ENCODE measurements around the gene PLPPR5.
"Not testable (repeated sequence)": the region's sequence is repeated elsewhere in the genome, so short reads cannot be mapped to it uniquely, and the experiment has no call there.

PLPPR5 gene

GRCh38 chr1:98920441-98921110 is 84.1 kb downstream of the PLPPR5 start:
- DNase-seq (ENCODE audit: extremely low spot score, insufficient read length, low read depth): no peak

GRCh38 chr1:98919652-98920051 is 85.0 kb downstream of the PLPPR5 start:
- no peak for FAIRE-seq

More at GRCh38 chr1:98920441-98921110, 84.1 kb downstream of the PLPPR5 start:
- no peak for FAIRE-seq

DNA sequence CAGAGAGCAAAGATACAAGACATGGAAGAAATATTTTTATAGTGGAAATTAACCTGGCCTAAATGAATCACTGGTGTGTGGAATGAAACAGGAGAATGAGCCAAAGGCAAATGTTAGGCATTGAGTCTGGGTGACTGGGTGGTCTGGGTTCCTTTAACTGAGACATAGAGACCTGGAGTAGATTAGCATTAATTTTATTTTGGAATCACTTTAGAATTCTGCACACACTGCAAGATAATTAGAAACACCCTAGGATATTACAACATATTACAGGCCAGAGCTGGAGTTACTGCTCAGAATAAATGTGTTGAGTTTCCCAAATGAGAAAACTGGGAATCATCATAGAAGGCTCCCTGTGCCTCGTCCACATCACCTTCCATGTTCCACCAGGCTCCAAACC is 85.5 kb downstream of the PLPPR5 start:
- no peak for FAIRE-seq
- DNase-seq (ENCODE audit: extremely low spot score, insufficient read length, low read depth): no peak

More at GRCh38 chr1:98919652-98920051, 85.0 kb downstream of the PLPPR5 start:
- no peak for DNase-seq (ENCODE audit: extremely low spot score, insufficient read length, low read depth)

DNA sequence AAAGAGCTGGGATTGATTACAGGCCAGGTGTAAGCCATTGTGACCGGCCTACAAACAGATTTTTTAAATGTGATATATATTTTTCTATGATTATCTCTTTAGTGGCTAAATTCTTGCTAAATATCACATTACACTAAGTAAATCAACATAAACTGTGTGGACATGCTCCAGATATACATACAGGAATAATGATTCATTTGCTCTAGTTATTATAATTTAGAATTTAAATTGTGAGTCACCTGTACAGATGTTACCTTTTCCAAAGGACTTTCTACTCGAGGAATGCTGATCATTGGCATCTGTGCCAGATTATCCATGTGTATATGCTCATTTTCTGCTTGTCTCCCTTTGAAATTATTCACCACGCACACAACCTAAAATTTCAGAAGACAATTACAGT is 90.1 kb downstream of the PLPPR5 start:
- no peak for DNase-seq (ENCODE audit: extremely low spot score, insufficient read length, low read depth)
- no peak for FAIRE-seq

DNA sequence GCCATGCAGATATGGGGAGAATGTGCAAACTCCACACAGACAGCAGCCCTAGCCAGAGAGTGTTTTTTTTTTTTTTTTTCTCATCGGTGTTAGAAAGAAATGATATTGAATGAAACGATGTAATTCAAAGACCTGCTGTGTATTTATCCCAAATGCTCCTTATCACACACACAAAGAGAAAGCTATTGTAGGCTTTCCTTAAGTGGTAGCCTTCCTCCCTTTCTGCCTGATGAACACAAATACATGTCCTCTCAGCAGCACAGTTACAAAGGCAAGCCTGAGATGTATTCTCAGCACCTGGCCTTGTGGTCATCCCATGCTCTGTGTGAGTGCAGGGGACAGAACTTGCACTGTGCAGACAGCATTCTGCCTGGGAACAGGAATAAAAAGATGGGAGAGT is 93.8 kb downstream of the PLPPR5 start:
- FAIRE-seq: no peak
- no peak for DNase-seq (ENCODE audit: extremely low spot score, insufficient read length, low read depth)

GRCh38 chr1:98908980-98909379 is 95.7 kb downstream of the PLPPR5 start:
- FAIRE-seq: no peak
- no peak for DNase-seq (ENCODE audit: extremely low spot score, insufficient read length, low read depth)

DNA sequence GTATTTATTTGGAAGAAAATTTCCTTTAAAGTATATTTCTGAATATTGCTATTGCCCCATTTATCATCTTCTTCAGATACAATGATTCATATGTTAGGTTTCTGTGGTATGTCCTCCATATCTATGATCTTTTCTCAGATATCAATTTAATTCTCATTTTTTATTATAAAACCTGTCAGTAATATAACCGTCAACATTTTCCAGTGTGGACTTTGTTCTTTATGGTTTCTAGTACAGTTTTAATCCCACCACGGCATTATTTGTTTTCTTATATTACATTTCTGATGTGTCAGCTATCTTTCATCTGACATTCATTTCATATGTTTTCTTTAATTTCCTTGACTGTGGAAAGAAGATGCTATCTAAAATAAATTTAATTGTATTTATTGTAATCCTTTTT is 97.9 kb downstream of the PLPPR5 start:
- DNase-seq (ENCODE audit: extremely low spot score, insufficient read length, low read depth) (no peak), FAIRE-seq (no peak)

DNA sequence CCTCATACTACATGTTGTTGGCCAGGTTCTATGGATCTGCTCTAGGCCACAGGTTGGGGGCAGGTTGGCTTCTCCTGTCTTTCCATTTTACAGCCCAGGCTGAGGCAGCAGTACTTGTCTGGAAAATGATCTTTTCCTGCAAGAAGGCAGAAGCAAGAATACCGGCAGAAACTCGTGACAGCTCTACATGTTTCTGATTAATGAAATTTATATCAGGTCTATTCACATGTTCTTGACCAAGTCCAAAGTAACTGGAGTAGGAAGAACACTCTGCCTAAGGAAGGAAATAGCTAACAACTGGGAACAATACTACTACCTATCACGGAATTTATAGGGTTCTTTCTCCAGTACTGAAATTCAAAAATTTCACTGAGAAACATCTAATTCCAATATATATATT is 98.3 kb downstream of the PLPPR5 start:
- FAIRE-seq (no peak), DNase-seq (ENCODE audit: extremely low spot score, insufficient read length, low read depth) (no peak)

DNA sequence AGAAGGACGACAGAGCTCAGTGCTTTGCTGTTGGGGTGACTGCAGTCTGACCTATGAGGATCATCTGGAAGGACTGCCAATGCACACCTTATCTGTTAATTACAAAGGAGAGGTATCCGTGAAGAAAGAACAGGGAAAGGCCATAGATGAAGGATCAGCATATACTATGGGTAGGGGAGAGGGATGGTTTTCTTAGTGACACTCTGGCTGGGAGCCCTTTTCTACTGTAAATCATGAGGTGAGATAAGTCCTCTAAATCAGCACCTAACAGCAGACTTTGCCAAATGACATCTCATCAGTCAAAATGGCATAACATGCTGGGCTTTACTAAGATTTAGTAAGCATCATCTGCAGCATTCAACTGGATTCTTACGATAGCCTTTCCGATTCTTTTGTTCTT is 100.0 kb downstream of the PLPPR5 start:
- DNase-seq (ENCODE audit: extremely low spot score, insufficient read length, low read depth) (no peak), FAIRE-seq (no peak)

DNA sequence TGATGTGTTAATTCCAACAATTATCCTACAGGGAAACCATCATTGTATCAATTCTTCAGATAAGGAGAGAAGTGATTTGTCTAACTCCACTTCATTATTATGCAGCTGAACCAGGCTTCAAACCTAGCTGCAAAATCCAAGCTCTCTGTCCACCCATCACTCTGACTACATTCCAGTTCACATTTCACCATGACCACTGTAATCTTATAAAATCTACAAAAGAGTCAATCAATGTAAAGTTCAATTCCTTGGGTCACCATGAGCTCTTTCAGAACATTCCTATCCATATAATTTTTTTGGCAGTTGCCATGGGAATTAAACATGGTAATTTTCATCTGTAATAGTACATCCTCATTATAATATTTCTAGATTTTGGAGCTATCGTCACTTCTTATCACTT is 100.9 kb downstream of the PLPPR5 start:
- FAIRE-seq (no peak), DNase-seq (ENCODE audit: extremely low spot score, insufficient read length, low read depth) (no peak)

DNA sequence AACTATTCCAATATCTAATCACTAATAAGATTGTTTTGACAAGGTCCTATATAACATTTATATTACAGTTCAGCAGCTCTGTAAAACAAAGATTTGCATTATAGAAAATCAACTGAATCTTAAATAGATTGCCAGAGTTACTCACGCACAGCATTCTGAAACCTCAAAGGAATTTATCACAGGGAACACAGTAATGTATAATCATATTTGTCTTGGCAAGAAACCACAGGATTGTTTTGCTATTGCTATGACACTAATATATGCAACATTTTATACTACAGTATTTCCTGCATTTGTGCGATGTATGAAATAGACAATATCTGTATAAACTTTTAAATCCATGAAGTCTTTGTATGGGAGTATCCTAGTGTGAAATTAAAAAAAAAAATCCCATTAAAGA is 101.4 kb downstream of the PLPPR5 start:
- no peak for DNase-seq (ENCODE audit: extremely low spot score, insufficient read length, low read depth)
- no peak for FAIRE-seq

- DNase-seq (ENCODE audit: extremely low spot score, insufficient read length, low read depth) (no peak), FAIRE-seq (no peak)
Measured at GRCh38 chr1:98898940-98899339, 105.7 kb downstream of the PLPPR5 start.

GRCh38 chr1:98897479-98897878 is 107.2 kb downstream of the PLPPR5 start:
- no peak for FAIRE-seq
- no peak for DNase-seq (ENCODE audit: extremely low spot score, insufficient read length, low read depth)

GRCh38 chr1:98896711-98897445 is 107.8 kb downstream of the PLPPR5 start:
- FAIRE-seq: no peak

DNA sequence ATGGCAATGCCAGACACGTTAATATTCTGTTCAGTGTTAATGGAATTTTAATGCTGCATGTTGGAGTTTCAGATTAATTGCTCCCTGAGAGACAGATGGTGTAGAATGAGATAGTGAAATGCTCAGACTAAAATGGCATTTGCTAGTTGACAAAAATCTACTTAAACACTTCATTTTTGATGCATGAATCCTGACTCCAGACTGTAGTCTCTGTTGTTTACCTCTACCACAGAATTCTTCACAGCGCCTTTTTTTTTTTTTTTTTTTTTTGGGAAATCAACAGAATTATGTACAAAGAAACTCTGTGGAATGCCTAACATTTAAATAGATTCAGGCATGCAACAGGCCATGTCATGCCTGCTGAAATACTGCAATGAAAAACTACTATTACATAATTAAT is 111.3 kb downstream of the PLPPR5 start:
- no peak for DNase-seq (ENCODE audit: extremely low spot score, insufficient read length, low read depth)
- no peak for FAIRE-seq

More at GRCh38 chr1:98896711-98897445, 107.8 kb downstream of the PLPPR5 start:
- DNase-seq (ENCODE audit: extremely low spot score, insufficient read length, low read depth): no peak

GRCh38 chr1:98888869-98889268 is 115.8 kb downstream of the PLPPR5 start:
- DNase-seq (ENCODE audit: extremely low spot score, insufficient read length, low read depth) (no peak), FAIRE-seq (no peak)

DNA sequence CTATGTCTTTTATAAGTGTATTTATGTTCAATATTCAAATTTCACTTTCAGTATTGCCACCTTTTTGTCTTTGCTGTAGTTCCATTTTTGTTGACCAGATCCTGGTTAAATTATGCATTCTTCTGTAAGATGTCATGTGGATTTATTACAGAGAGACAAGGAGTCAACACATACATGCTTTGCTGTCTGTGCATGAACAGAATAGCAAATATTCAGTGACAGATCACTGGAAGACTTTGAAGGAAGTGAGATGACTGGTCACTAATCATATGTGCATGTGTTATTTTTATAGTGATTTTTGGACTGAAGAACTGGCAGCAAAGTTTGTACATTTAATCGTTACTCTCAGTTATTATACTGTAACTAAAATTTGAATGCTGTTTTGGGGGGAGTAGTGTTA is 117.2 kb downstream of the PLPPR5 start:
- DNase-seq (ENCODE audit: extremely low spot score, insufficient read length, low read depth) (no peak), FAIRE-seq (no peak)

- no peak for FAIRE-seq
Measured at GRCh38 chr1:98884864-98885263, 119.8 kb downstream of the PLPPR5 start.

DNA sequence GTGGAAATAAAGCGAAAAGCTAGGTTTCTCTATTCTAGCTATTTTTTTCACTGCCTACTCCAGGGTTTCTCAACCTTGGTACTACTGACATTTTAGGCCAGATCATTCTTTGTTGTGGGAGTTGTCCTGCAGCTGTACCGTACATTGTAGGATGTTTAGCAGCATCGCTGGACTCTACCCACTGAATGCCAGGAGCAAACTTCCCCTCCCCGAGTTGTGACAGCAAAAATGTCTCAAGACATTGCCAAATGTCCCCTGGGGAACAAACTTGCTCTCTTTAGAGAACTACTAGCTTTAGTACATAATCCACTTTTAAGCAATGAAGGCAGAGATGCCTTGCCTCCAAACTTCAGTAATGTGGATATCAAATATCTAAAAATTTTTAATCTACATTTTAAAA is 122.8 kb downstream of the PLPPR5 start:
- DNase-seq (ENCODE audit: extremely low spot score, insufficient read length, low read depth) (no peak), FAIRE-seq (no peak)

More at GRCh38 chr1:98884864-98885263, 119.8 kb downstream of the PLPPR5 start:
- no peak for DNase-seq (ENCODE audit: extremely low spot score, insufficient read length, low read depth)

DNA sequence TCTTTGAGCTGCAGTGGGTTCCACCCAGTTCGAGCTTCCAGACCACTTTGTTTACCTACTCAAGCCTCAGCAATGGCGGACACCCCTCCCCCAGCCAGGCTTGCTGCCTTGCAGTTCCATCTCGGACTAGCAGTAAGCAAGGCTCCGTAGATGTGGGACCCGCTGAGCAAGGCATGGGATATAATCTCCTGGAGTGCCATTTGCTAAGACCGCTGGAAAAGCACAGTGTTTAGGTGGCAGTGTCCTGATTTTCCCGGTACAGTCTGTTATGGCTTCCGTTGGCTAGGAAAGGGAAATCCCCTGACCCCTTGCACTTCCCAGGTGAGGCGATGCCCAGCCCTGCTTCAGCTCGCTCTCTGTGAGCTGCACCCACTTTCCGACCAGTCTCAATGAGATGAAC is 123.4 kb downstream of the PLPPR5 start:
- not testable (repeated sequence) for DNase-seq (ENCODE audit: extremely low spot score, insufficient read length, low read depth); FAIRE-seq

GRCh38 chr1:98874828-98875227 is 129.8 kb downstream of the PLPPR5 start:
- DNase-seq (ENCODE audit: extremely low spot score, insufficient read length, low read depth) (no peak), FAIRE-seq (no peak)
